ENCODE data around the gene NUP188.
A peak's percentile ranks its signal among the peaks of the same experiment; 100 is the strongest.
"Not testable (repeated sequence)": the region's sequence is repeated elsewhere in the genome, so short reads cannot be mapped to it uniquely, and the experiment has no call there.

NUP188 gene

DNA sequence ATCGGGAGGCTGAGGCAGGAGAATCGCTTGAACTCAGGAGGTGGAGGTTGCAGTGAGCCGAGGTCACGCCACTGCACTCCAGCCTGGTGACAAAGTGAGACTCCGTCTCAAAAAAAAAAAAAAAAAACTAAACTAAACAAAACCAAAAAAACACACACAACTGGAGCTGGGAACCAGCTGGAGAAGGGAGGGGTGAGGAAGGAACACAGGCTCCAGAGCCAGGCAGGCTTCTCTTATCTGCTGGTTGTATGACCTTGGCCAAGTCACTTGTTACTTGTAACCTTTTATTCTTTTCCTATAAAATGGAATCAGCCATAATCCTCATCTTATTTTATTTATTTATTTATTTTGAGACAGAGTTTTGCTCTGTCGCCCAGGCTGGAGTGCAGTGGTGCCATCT is 56.7 kb downstream of the NUP188 start:
- not testable (repeated sequence) for H3K23ac ChIP-seq (ENCODE audit: low read length)

DNA sequence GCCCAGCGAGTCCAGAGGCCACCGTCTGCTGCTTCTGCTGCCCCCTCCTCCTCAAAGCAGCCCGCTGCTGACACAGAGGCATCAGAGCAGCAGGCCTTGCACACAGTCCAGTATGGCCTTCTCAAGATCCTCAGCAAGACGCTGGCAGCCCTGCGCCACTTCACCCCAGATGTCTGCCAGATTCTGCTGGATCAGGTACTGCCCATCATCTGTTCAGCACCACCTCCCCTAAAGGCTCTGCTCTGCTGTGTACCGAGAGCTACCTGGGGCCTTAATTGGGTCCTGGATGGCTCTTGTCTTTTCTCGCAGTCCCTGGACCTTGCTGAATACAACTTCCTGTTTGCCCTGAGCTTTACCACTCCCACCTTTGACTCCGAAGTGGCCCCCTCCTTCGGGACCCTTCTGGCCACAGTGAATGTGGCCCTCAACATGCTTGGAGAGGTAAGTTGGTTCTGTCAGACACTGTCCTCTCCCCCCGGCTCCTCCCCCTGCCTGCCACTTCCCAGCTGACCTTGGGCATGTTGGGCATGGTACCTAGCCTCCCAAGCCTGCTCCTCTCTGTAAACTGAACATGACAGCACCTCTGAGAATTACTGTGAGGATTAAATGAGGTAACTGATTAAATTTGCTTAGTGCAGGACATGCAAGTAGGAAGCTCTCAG is 58.0 kb downstream of the NUP188 start:
- Histone ChIP-seq H3K79me1 (ENCODE audit: low read length) (no peaks in the 10 kb centered on the region), H2BK5ac (ENCODE audit: low read depth, low read length, poor library complexity) (no peak overlapping the region), H2AK5ac (ENCODE audit: low read length) (no peak overlapping the region), H3K4me2 (ENCODE audit: low read length) (no peak overlapping the region), H3K4ac (ENCODE audit: low read depth, low read length) (no peak overlapping the region), H3K4me1 (ENCODE audit: control insufficient read depth in 1 of 2, insufficient read depth in 2 of 2, low read length in 2 of 2) (peaks cover 0 to 4% of the 10 kb centered on the region in 2 experiments), H3K27me3 (ENCODE audit: insufficient read depth, low read length) (no peaks in the 10 kb centered on the region), H3K23ac (ENCODE audit: low read length) (no peak overlapping the region), H2BK12ac (ENCODE audit: low read length) (no peak overlapping the region), H2BK120ac (ENCODE audit: insufficient read depth, low read length, poor library complexity) (no peak overlapping the region), H4K91ac (ENCODE audit: low read depth, low read length) (no peak overlapping the region), H3K18ac (ENCODE audit: low read length) (no peak overlapping the region), H3K9me3 (ENCODE audit: insufficient read depth, low read depth, low read length) (peaks cover 4% of the 10 kb centered on the region), H3K4me3 (ENCODE audit: low read depth, low read length) (peak overlapping the region; percentile 32), H3K9ac (ENCODE audit: low read length) (no peak overlapping the region), H3K14ac (ENCODE audit: low read length) (no peak overlapping the region), H4K8ac (ENCODE audit: low read depth, low read length) (no peak overlapping the region), H3K79me2 (ENCODE audit: control insufficient read depth, insufficient read depth, low read length, poor library complexity) (no peaks in the 10 kb centered on the region), H3K27ac (ENCODE audit: low read depth, low read length) (no peak overlapping the region), H3K36me3 (ENCODE audit: control insufficient read depth in 1 of 2, insufficient read depth in 2 of 2, low read length in 2 of 2) (peaks cover 76 to 81% of the 10 kb centered on the region in 2 experiments), H2AFZ (ENCODE audit: insufficient read depth, low read length, poor library complexity) (no peak overlapping the region), H4K12ac (ENCODE audit: low read depth, low read length) (no peak overlapping the region)
- no CpG with 5 or more reads among the region's 10 CpGs for WGBS (ENCODE audit: extremely low coverage, insufficient coverage, insufficient read length)
- no peak for DNase-seq

More for the DNA sequence above, 56.7 kb downstream of the NUP188 start:
- H3K79me1 ChIP-seq (ENCODE audit: low read length); H2BK12ac ChIP-seq (ENCODE audit: low read length); H3K18ac ChIP-seq (ENCODE audit: low read length); H2AFZ ChIP-seq (ENCODE audit: insufficient read depth, low read length, poor library complexity); DNase-seq; H3K4ac ChIP-seq (ENCODE audit: low read depth, low read length); H4K12ac ChIP-seq (ENCODE audit: low read depth, low read length); H3K27ac ChIP-seq (ENCODE audit: low read depth, low read length); H3K27me3 ChIP-seq (ENCODE audit: insufficient read depth, low read length); H3K4me3 ChIP-seq (ENCODE audit: low read depth, low read length); H2BK5ac ChIP-seq (ENCODE audit: low read depth, low read length, poor library complexity); H3K4me1 ChIP-seq (ENCODE audit: control insufficient read depth in 1 of 2, insufficient read depth in 2 of 2, low read length in 2 of 2); H3K79me2 ChIP-seq (ENCODE audit: control insufficient read depth, insufficient read depth, low read length, poor library complexity); H2AK5ac ChIP-seq (ENCODE audit: low read length); H3K14ac ChIP-seq (ENCODE audit: low read length); H4K91ac ChIP-seq (ENCODE audit: low read depth, low read length); H3K4me2 ChIP-seq (ENCODE audit: low read length); H2BK120ac ChIP-seq (ENCODE audit: insufficient read depth, low read length, poor library complexity); H3K9me3 ChIP-seq (ENCODE audit: insufficient read depth, low read depth, low read length); H4K8ac ChIP-seq (ENCODE audit: low read depth, low read length); H3K9ac ChIP-seq (ENCODE audit: low read length): not testable (repeated sequence)
- peaks cover 76 to 77% of the 10 kb centered on the region in 2 experiments for H3K36me3 ChIP-seq (ENCODE audit: control insufficient read depth in 1 of 2, insufficient read depth in 2 of 2, low read length in 2 of 2)
- WGBS (ENCODE audit: extremely low coverage, insufficient coverage, insufficient read length): no CpG with 5 or more reads among the region's 6 CpGs

DNA sequence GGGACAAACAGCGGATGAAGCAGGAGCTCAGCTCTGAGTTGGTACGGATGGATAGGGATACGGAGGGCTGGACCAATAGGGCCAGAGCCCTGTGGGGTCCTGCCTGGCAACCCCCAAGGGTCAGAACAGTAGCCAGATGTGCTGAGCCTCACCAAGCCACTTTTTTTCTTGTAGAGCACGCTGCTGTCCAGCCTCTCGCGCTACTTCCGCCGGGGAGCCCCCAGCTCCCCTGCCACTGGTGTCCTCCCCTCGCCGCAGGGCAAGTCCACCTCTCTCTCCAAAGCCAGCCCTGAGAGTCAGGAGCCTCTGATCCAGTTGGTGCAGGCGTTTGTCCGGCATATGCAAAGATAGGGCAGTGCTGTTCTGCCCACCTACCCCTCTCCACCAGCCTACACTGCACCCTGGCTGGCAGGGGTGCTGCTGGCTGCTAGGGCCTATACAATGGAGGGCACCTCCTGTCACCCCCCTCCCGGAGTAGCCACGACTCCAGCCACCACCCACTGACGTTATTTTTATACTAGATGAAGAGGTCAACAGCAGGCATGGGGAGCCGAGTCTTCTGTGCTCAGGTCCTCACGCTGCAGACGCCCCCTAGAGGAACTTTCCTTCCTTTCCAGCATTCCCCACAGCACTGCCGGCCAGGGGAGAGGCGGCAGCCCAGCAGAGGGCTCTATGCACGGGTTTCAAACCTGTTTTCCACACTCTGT is 59.0 kb downstream of the NUP188 start:
- Histone ChIP-seq H3K9ac (ENCODE audit: low read length) (no peak overlapping the region), H3K18ac (ENCODE audit: low read length) (no peak overlapping the region), H3K36me3 (ENCODE audit: control insufficient read depth in 1 of 2, insufficient read depth in 2 of 2, low read length in 2 of 2) (peaks cover 77 to 83% of the 10 kb centered on the region in 2 experiments), H3K4me3 (ENCODE audit: low read depth, low read length) (no peak overlapping the region), H3K27me3 (ENCODE audit: insufficient read depth, low read length) (no peaks in the 10 kb centered on the region), H4K12ac (ENCODE audit: low read depth, low read length) (peak overlapping the region; percentile 12), H2BK12ac (ENCODE audit: low read length) (peak overlapping the region; percentile 16), H3K4me2 (ENCODE audit: low read length) (no peak overlapping the region), H4K8ac (ENCODE audit: low read depth, low read length) (no peak overlapping the region), H4K91ac (ENCODE audit: low read depth, low read length) (no peak overlapping the region), H2BK120ac (ENCODE audit: insufficient read depth, low read length, poor library complexity) (no peak overlapping the region), H2AK5ac (ENCODE audit: low read length) (no peak overlapping the region), H3K4me1 (ENCODE audit: control insufficient read depth in 1 of 2, insufficient read depth in 2 of 2, low read length in 2 of 2) (peaks cover 3 to 8% of the 10 kb centered on the region in 2 experiments), H3K23ac (ENCODE audit: low read length) (no peak overlapping the region), H2AFZ (ENCODE audit: insufficient read depth, low read length, poor library complexity) (no peak overlapping the region), H3K14ac (ENCODE audit: low read length) (no peak overlapping the region), H3K79me1 (ENCODE audit: low read length) (no peaks in the 10 kb centered on the region), H2BK5ac (ENCODE audit: low read depth, low read length, poor library complexity) (no peak overlapping the region), H3K79me2 (ENCODE audit: control insufficient read depth, insufficient read depth, low read length, poor library complexity) (no peaks in the 10 kb centered on the region), H3K27ac (ENCODE audit: low read depth, low read length) (no peak overlapping the region), H3K9me3 (ENCODE audit: insufficient read depth, low read depth, low read length) (peaks cover under 1% of the 10 kb centered on the region), H3K4ac (ENCODE audit: low read depth, low read length) (no peak overlapping the region)
- WGBS (ENCODE audit: extremely low coverage, insufficient coverage, insufficient read length): no CpG with 5 or more reads among the region's 21 CpGs
- peak; percentile 63 to 82 for DNase-seq

DNA sequence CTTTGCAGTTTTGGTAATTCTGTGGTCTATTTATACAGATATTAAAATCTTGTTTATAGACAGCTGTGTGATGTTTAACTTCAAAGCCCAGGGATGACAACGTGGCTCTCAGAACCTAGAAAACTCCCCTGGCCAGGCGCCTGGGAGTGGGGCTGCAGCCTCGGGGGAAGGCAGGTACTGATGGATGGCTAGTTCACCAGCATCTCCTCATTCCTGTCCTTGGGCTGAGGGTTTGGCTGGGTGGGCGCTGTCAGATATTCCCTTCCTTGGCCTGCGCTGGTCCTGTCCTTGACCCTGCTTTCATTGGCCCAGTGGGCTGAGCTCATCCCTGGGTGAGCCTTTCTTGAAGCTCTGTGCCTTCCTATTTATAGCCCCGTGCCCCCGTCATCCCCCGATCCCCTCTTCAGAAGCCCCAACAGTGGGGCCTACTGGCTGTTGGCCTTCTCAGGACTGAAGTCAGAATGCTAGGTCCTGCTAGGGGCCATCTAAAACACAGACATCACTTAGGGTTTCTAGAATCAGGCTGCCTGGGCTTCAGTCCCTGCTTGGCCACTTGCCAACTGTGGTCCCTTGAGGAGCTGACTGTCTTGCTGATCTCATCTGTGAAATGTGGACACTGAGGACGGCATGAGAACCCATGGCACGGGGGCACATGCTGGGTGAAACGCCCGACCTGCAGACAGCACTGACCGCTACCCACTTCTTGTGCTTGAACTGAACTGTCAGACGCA is 59.7 kb downstream of the NUP188 start:
- H3K4me3 ChIP-seq (ENCODE audit: low read depth, low read length): no peak overlapping the region
- WGBS (ENCODE audit: extremely low coverage, insufficient coverage, insufficient read length): no CpG with 5 or more reads among the region's 14 CpGs
- H3K14ac ChIP-seq (ENCODE audit: low read length): no peak overlapping the region

More for the DNA sequence above, 59.7 kb downstream of the NUP188 start:
- H3K4me1 ChIP-seq (ENCODE audit: control insufficient read depth in 1 of 2, insufficient read depth in 2 of 2, low read length in 2 of 2): peaks cover 9 to 15% of the 10 kb centered on the region in 2 experiments
- H3K79me1 ChIP-seq (ENCODE audit: low read length): no peaks in the 10 kb centered on the region
- H3K4ac ChIP-seq (ENCODE audit: low read depth, low read length): no peak overlapping the region
- H4K91ac ChIP-seq (ENCODE audit: low read depth, low read length): no peak overlapping the region
- no peaks in the 10 kb centered on the region for H3K27me3 ChIP-seq (ENCODE audit: insufficient read depth, low read length)
- H3K36me3 ChIP-seq (ENCODE audit: control insufficient read depth in 1 of 2, insufficient read depth in 2 of 2, low read length in 2 of 2): peaks cover 74 to 76% of the 10 kb centered on the region in 2 experiments
- no peak overlapping the region for H2BK5ac ChIP-seq (ENCODE audit: low read depth, low read length, poor library complexity)
- peak overlapping the region; percentile 24 for H4K12ac ChIP-seq (ENCODE audit: low read depth, low read length)
- no peak overlapping the region for H2BK120ac ChIP-seq (ENCODE audit: insufficient read depth, low read length, poor library complexity)
- no peak overlapping the region for H3K9ac ChIP-seq (ENCODE audit: low read length)
- H4K8ac ChIP-seq (ENCODE audit: low read depth, low read length): no peak overlapping the region
- no peak overlapping the region for H2AK5ac ChIP-seq (ENCODE audit: low read length)
- H2AFZ ChIP-seq (ENCODE audit: insufficient read depth, low read length, poor library complexity): no peak overlapping the region
- H3K4me2 ChIP-seq (ENCODE audit: low read length): no peak overlapping the region
- no peak overlapping the region for H3K18ac ChIP-seq (ENCODE audit: low read length)
- H3K27ac ChIP-seq (ENCODE audit: low read depth, low read length): no peak overlapping the region
- H3K79me2 ChIP-seq (ENCODE audit: control insufficient read depth, insufficient read depth, low read length, poor library complexity): no peaks in the 10 kb centered on the region
- H3K23ac ChIP-seq (ENCODE audit: low read length): no peak overlapping the region
- no peak overlapping the region for H2BK12ac ChIP-seq (ENCODE audit: low read length)
- no peak for DNase-seq
- H3K9me3 ChIP-seq (ENCODE audit: insufficient read depth, low read depth, low read length): no peaks in the 10 kb centered on the region
